ENCODE data around the gene ARPP21.
"Not testable (repeated sequence)": the region's sequence is repeated elsewhere in the genome, so short reads cannot be mapped to it uniquely, and the experiment has no call there.

Gene ARPP21

DNA sequence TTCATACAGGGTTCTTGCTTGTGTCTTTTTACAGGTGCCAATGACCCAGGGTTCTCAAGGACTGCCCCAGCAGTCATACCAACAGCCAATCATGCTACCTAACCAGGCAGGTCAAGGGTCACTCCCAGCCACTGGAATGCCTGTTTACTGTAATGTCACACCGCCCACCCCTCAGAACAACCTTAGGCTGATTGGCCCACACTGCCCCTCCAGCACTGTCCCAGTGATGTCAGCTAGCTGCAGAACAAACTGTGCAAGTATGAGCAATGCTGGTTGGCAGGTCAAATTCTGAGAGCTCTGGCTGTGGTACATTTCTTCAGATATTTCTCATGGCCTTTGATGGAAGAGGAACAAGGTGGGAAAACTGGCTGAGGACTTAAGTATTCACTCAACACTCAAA, 154.3 kb downstream of the ARPP21 start:
- no peaks in the 10 kb centered on the region for H3K36me3 ChIP-seq (ENCODE audit: control insufficient read depth, insufficient read depth, low read length)
- H3K27me3 ChIP-seq (ENCODE audit: control insufficient read depth, insufficient read depth, low read length), result no peaks in the 10 kb centered on the region
- H3K4me3 ChIP-seq (ENCODE audit: low read depth, low read length), result no peak overlapping the region
- H3K4me1 ChIP-seq (ENCODE audit: control insufficient read depth, insufficient read depth, low read length), result no peaks in the 10 kb centered on the region
- H3K9me3 ChIP-seq (ENCODE audit: control insufficient read depth, insufficient read depth, low read length), result no peaks in the 10 kb centered on the region
- H3K9ac ChIP-seq (ENCODE audit: low read depth, low read length), result no peak overlapping the region

DNA sequence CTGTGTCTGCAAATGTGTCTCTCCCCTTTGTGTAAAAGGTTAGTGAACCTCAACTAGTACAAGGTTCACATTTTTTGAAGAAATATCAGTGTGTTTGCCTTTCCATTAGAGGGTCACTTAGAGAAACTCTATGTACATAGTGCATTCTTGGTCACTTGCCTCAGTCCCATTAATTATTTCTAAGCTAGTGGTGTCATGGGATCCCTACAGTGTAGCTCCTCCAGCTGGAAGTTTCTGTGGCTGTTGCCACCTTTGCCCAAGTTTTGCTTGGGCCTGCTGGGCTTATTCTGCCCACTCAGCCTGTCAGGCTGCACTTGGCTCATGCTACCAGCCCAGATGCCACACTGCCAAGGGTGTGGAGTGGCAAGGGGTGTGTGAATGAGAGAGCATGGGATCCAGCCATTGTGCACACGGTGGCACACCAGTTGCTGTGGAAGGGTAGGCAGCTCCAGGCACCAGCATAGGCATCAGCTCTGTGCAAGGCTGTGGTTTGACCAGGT, 161.7 kb downstream of the ARPP21 start:
- no peaks in the 10 kb centered on the region for H3K9me3 ChIP-seq (ENCODE audit: control insufficient read depth, insufficient read depth, low read length)
- H3K36me3 ChIP-seq (ENCODE audit: control insufficient read depth, insufficient read depth, low read length), result no peaks in the 10 kb centered on the region
- no peaks in the 10 kb centered on the region for H3K27me3 ChIP-seq (ENCODE audit: control insufficient read depth, insufficient read depth, low read length)
- H3K9ac ChIP-seq (ENCODE audit: low read depth, low read length), result no peak overlapping the region
- H3K4me3 ChIP-seq (ENCODE audit: low read depth, low read length), result no peak overlapping the region
- no peaks in the 10 kb centered on the region for H3K4me1 ChIP-seq (ENCODE audit: control insufficient read depth, insufficient read depth, low read length)

GRCh38 chr3:35814531-35814930, 175.2 kb downstream of the ARPP21 start:
- no peaks in the 10 kb centered on the region for H3K4me1 ChIP-seq (ENCODE audit: control insufficient read depth, insufficient read depth, low read length)
- H3K4me3 ChIP-seq (ENCODE audit: low read depth, low read length), result no peak overlapping the region
- no peaks in the 10 kb centered on the region for H3K9me3 ChIP-seq (ENCODE audit: control insufficient read depth, insufficient read depth, low read length)
- H3K36me3 ChIP-seq (ENCODE audit: control insufficient read depth, insufficient read depth, low read length), result no peaks in the 10 kb centered on the region
- no peaks in the 10 kb centered on the region for H3K27me3 ChIP-seq (ENCODE audit: control insufficient read depth, insufficient read depth, low read length)
- no peak overlapping the region for H3K9ac ChIP-seq (ENCODE audit: low read depth, low read length)

- not testable (repeated sequence) for H3K27me3 ChIP-seq (ENCODE audit: control insufficient read depth, insufficient read depth, low read length); H3K4me1 ChIP-seq (ENCODE audit: control insufficient read depth, insufficient read depth, low read length); H3K4me3 ChIP-seq (ENCODE audit: low read depth, low read length); H3K36me3 ChIP-seq (ENCODE audit: control insufficient read depth, insufficient read depth, low read length); H3K9me3 ChIP-seq (ENCODE audit: control insufficient read depth, insufficient read depth, low read length); H3K9ac ChIP-seq (ENCODE audit: low read depth, low read length)
These were observed 176.5 kb downstream of the ARPP21 start for GRCh38 chr3:35815796-35816195.

DNA sequence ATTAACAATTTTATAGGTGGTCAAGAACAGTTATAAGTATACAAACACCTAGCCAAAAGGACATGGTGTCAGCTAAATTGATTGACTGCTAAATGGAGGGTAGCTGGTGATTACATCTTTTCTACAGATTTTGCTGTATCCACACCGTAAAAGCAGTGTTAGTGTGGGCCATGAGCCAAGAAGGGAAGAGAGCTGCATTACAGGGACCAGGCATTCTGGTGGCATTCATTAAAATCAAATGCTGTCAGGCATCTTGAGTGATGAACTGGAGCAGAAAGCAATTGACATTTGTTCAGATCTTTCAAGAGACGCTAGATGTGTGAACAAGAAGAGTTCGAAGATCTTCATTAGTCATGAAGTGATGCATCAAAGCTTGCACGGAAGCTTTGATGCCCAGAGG, 177.9 kb downstream of the ARPP21 start:
- no peaks in the 10 kb centered on the region for H3K9me3 ChIP-seq (ENCODE audit: control insufficient read depth, insufficient read depth, low read length)
- no peaks in the 10 kb centered on the region for H3K36me3 ChIP-seq (ENCODE audit: control insufficient read depth, insufficient read depth, low read length)
- no peak overlapping the region for H3K9ac ChIP-seq (ENCODE audit: low read depth, low read length)
- no peaks in the 10 kb centered on the region for H3K4me1 ChIP-seq (ENCODE audit: control insufficient read depth, insufficient read depth, low read length)
- H3K27me3 ChIP-seq (ENCODE audit: control insufficient read depth, insufficient read depth, low read length), result no peaks in the 10 kb centered on the region
- no peak overlapping the region for H3K4me3 ChIP-seq (ENCODE audit: low read depth, low read length)

GRCh38 chr3:35832140-35832571, 192.8 kb downstream of the ARPP21 start:
- no peak overlapping the region for H3K4me3 ChIP-seq (ENCODE audit: low read depth, low read length)
- H3K9me3 ChIP-seq (ENCODE audit: control insufficient read depth, insufficient read depth, low read length), result no peaks in the 10 kb centered on the region
- no peaks in the 10 kb centered on the region for H3K27me3 ChIP-seq (ENCODE audit: control insufficient read depth, insufficient read depth, low read length)
- no peaks in the 10 kb centered on the region for H3K36me3 ChIP-seq (ENCODE audit: control insufficient read depth, insufficient read depth, low read length)
- no peak overlapping the region for H3K9ac ChIP-seq (ENCODE audit: low read depth, low read length)
- no peaks in the 10 kb centered on the region for H3K4me1 ChIP-seq (ENCODE audit: control insufficient read depth, insufficient read depth, low read length)

All from iPS-15b (cell line).